Measurements from ENCODE around the gene SDF4.
A peak's percentile ranks its signal among the peaks of the same experiment; 100 is the strongest.

Gene SDF4

GRCh38 chr1:1274299-1274930 lies 42.6 kb upstream of the SDF4 start:
- TF ChIP-seq CTCF (IDR thresholded peaks at IDR 0.05; ENCODE audit: low read depth, low read length, missing control alignments) = no peak
- DNase-seq (ENCODE audit: extremely low read depth, low read depth) = no peak
- peak overlapping the region; percentile 92 for H3K4me3 ChIP-seq (replicated peaks; ENCODE audit: low read depth, low read length)

GRCh38 chr1:1273512-1274298 lies 41.9 kb upstream of the SDF4 start, which contains the start of gene UBE2J2:
TSS of gene UBE2J2 (minus strand) at chr1:1273854. CDS start at chr1:1267992, 5,862 bp downstream.
- no peak for TF ChIP-seq CTCF (IDR thresholded peaks at IDR 0.05; ENCODE audit: low read depth, low read length, missing control alignments)
- peak within 1 kb of the TSS; percentile 92 for H3K4me3 ChIP-seq (replicated peaks; ENCODE audit: low read depth, low read length)
- DNase-seq (ENCODE audit: extremely low read depth, low read depth) = peak; percentile 51

- DNase-seq (ENCODE audit: extremely low read depth, low read depth) = no peak
- no peak for TF ChIP-seq CTCF (IDR thresholded peaks at IDR 0.05; ENCODE audit: low read depth, low read length, missing control alignments)
- H3K4me3 ChIP-seq (replicated peaks; ENCODE audit: low read depth, low read length) = peak overlapping the region; percentile 92
These were observed 41.4 kb upstream of the SDF4 start for GRCh38 chr1:1273209-1273511.

- no peak for TF ChIP-seq CTCF (IDR thresholded peaks at IDR 0.05; ENCODE audit: low read depth, low read length, missing control alignments)
- no peak for DNase-seq (ENCODE audit: extremely low read depth, low read depth)
- peak overlapping the region; percentile 92 for H3K4me3 ChIP-seq (replicated peaks; ENCODE audit: low read depth, low read length)
These were observed 40.8 kb upstream of the SDF4 start for GRCh38 chr1:1272341-1273208.

GRCh38 chr1:1270813-1271212 lies 39.0 kb upstream of the SDF4 start:
- peak overlapping the region; percentile 12 for H3K4me3 ChIP-seq (replicated peaks; ENCODE audit: low read depth, low read length)
- no peak for TF ChIP-seq CTCF (IDR thresholded peaks at IDR 0.05; ENCODE audit: low read depth, low read length, missing control alignments)
- DNase-seq (ENCODE audit: extremely low read depth, low read depth) = no peak

GRCh38 chr1:1268284-1268682 lies 36.5 kb upstream of the SDF4 start:
- no peak for DNase-seq (ENCODE audit: extremely low read depth, low read depth)
- no peak overlapping the region for H3K4me3 ChIP-seq (replicated peaks; ENCODE audit: low read depth, low read length)
- no peak for TF ChIP-seq CTCF (IDR thresholded peaks at IDR 0.05; ENCODE audit: low read depth, low read length, missing control alignments)

Measured in HFF-Myc (cell line).